AG04450 (cell line): Measurements from ENCODE around the gene PKD2. TPM values are rescaled to one million over a fixed set of nuclear protein-coding genes. Genes with fewer than 3 reads are reported as not detected.

ENCODE experiments used
- CTCF ChIA-PET: fragments of 300-600, 350-600 bp; formaldehyde crosslinking; extraction: SDS; loops from one replicate; lab custom pipeline; 2022; ENCODE audit warnings: antibody characterized with exemption, inconsistent platforms; lab: Charles Lee
- POLR2A ChIA-PET: fragments of 350-600 bp; formaldehyde crosslinking; extraction: SDS; loops from one replicate; lab custom pipeline; 2021; ENCODE audit warnings: antibody characterized with exemption, inconsistent platforms; lab: Yijun Ruan, JAX
- DNase-seq: peaks from one replicate; pipeline ENCODE4 v3.0.0-alpha.2; 2011; ENCODE audit warnings: low read depth, low spot score
- H3K27ac ChIP-seq: one replicate; pipeline ENCODE4 v1.5.1; 2012; ENCODE audit warnings: low read depth, low read length, control low read depth
- H3K27me3 ChIP-seq: one replicate; pipeline ENCODE4 v1.6.0; 2012; ENCODE audit warnings: low read length; ENCODE audit not compliant: control insufficient read depth, insufficient read depth
- H3K4me3 ChIP-seq: 2 replicates; pipeline ENCODE4 v1.5.1; 2011; ENCODE audit warnings: mild to moderate bottlenecking, low read depth, low read length, control low read depth
- H3K9me3 ChIP-seq: 2 replicates; pipeline ENCODE4 v1.5.1; 2012; ENCODE audit warnings: low read length; ENCODE audit not compliant: control insufficient read depth, insufficient read depth
- CTCF ChIP-seq: IDR thresholded peaks from 2 replicates; pipeline ENCODE4 v1.5.1; 2011; ENCODE audit warnings: low read depth, low read length, control low read depth, inconsistent platforms
- polyA plus RNA-seq: library from polyadenylated mRNA; depleted of rRNA; stranded (reverse); fragments of >200 nt; gene quantifications from 2 replicates; pipeline ENCODE4 v1.2.3, GENCODE V29; 2011

The PKD2 gene
- polyA plus RNA-seq, 1 experiment, result 65.1 TPM

DNA sequence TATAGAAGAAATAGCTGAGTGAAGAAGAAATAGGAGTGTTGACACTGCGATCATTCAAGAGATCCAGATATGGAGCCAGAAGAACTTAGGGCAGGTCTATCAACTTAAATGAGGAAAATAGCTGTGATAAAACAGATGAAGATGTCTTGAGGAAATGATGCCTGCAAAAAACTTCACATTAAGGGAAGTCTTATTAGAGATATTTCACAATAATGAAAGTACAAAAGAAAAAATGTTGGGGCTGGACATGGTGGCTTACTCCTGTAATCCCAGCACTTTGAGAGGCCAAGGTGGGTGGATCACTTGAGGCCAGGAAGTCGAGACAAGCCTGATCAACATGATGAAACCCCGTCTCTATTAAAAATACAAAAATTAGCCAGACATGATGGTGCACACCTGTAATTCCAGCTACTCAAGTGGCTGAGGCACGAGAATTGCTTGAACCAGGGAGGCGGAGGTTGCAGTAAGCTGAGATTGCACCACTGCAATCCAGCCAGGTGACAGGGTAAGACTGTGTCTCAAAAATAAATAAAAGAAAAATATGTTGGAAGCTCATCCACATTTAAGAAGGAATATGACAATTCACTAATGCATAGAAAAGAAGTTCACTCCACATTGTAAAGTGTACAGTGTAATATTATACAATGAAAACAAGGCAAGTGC is 56.3 kb downstream of the PKD2 start:
- no peak for DNase-seq
- CTCF ChIA-PET, result interaction anchor here (0.9 to 1.8 kb wide), 4 partner anchors 9 to 148 kb away, joined by 3 to 6 read pairs (median 5); no protein-coding TSS in a partner anchor
- no peaks in the 10 kb centered on the region for H3K27me3 ChIP-seq
- H3K4me3 ChIP-seq, result no peak overlapping the region
- POLR2A ChIA-PET, result no interaction called here
- H3K9me3 ChIP-seq, result peaks cover 4% of the 10 kb centered on the region; the same call in 1 of the 2 replicates
- H3K27ac ChIP-seq, result no peak overlapping the region
- no peak for TF ChIP-seq CTCF

DNA sequence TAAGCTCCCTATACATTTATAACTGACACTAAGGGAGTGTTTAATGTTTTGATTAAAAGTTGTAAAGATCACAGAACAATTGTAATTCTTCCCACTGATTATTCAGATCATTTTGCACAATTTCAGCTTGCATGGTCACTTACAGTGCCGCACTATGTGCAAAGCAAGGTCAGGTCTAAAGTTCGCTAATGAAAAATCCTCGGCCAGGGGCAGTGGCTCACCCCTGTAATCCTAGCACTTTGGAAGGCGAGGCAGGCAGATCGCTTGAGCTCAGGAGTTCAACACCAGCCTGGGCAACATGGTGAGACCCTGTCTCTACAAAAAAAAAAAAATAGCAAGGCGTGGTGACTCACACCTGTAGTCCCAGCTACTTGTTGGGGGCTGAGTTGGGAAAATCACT is 57.0 kb downstream of the PKD2 start:
- H3K27ac ChIP-seq, result no peak overlapping the region
- ChIA-PET POLR2A (no interaction called here), CTCF (interaction anchor here (0.9 to 1.8 kb wide), 4 partner anchors 9 to 147 kb away, joined by 3 to 5 read pairs (median 4); no protein-coding TSS in a partner anchor)
- no peak for TF ChIP-seq CTCF
- no peak for DNase-seq
- peaks cover 4% of the 10 kb centered on the region; the same call in 1 of the 2 replicates for H3K9me3 ChIP-seq
- H3K4me3 ChIP-seq, result no peak overlapping the region
- H3K27me3 ChIP-seq, result no peaks in the 10 kb centered on the region

- no peak overlapping the region for H3K27ac ChIP-seq
- CTCF ChIA-PET, result interaction anchor here (0.7 kb wide), 1 partner anchor 16 kb away, joined by 3 read pairs; no protein-coding TSS in a partner anchor
- H3K27me3 ChIP-seq, result no peaks in the 10 kb centered on the region
- no peak overlapping the region for H3K4me3 ChIP-seq
- POLR2A ChIA-PET, result no interaction called here
- H3K9me3 ChIP-seq, result peaks cover 6% of the 10 kb centered on the region
- TF ChIP-seq CTCF, result no peak
- no peak for DNase-seq
Observed at GRCh38 chr4:88070031-88070430, 62.6 kb downstream of the PKD2 start.

DNA sequence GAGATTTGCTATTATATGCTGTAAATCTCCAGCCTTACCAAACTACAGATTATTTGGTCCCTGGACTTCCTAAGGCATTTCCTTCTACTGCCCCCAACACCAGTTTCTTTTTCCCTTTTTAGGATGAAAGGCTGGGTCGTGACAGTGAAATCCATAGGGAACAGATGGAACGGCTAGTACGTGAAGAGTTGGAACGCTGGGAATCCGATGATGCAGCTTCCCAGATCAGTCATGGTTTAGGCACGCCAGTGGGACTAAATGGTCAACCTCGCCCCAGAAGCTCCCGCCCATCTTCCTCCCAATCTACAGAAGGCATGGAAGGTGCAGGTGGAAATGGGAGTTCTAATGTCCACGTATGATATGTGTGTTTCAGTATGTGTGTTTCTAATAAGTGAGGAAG is 67.9 kb downstream of the PKD2 start:
- H3K9me3 ChIP-seq, result peaks cover 3% of the 10 kb centered on the region
- H3K4me3 ChIP-seq, result no peak overlapping the region
- no peak for TF ChIP-seq CTCF
- no peak for DNase-seq
- H3K27me3 ChIP-seq, result no peaks in the 10 kb centered on the region
- no peak overlapping the region for H3K27ac ChIP-seq
- ChIA-PET CTCF (interaction anchor here (0.7 to 1.2 kb wide), 2 partner anchors 21 to 137 kb away, joined by 3 read pairs; no protein-coding TSS in a partner anchor), POLR2A (no interaction called here)

GRCh38 chr4:88077911-88078524 is 70.6 kb downstream of the PKD2 start:
- no peak for TF ChIP-seq CTCF
- no peak overlapping the region for H3K27ac ChIP-seq
- no peak for DNase-seq
- no peaks in the 10 kb centered on the region for H3K27me3 ChIP-seq
- ChIA-PET POLR2A (no interaction called here), CTCF (no interaction called here)
- H3K9me3 ChIP-seq, result no peaks in the 10 kb centered on the region
- H3K4me3 ChIP-seq, result no peak overlapping the region
